HepG2 (cell line): ENCODE data around the gene KIF3A. TPM values are rescaled to one million over a fixed set of nuclear protein-coding genes. Genes with fewer than 3 reads are reported as not detected.

Experiments used
- ATAC-seq: fragments of 200-7000 bp; cut with Tn5 transposase; 3 replicates; pipeline ENCODE4 v1.9.1; 2020; ENCODE audit warnings: mild to moderate bottlenecking, moderate library complexity
- BruUV-seq: library from RNA; stranded (reverse); fragments of 400-500 nt; replicated peaks from 2 replicates; lab custom pipeline; 2021; lab: Mats Ljungman, UMichigan
- CTCF ChIA-PET: fragments of 300-600 bp; formaldehyde crosslinking; extraction: SDS; loops from one replicate; lab custom pipeline; 2021; ENCODE audit warnings: low total read pairs, inconsistent platforms, low intra/inter-chr PET ratio; lab: Yijun Ruan, JAX
- POLR2A ChIA-PET: fragments of 350-600 bp; sonication (Branson Sonifier 250); formaldehyde crosslinking; loops from one replicate; lab custom pipeline; 2020; ENCODE audit warnings: antibody characterized with exemption, inconsistent platforms; lab: Yijun Ruan, JAX
- DNase-seq: peaks from one replicate; pipeline ENCODE4 v3.0.0-alpha.2; 2015; ENCODE audit warnings: low spot score
- FAIRE-seq: peaks from 3 replicates; lab custom pipeline; 2011; peaks lifted over from hg19 to GRCh38; lab: Jason Lieb, UNC
- H2AFZ ChIP-seq: one replicate; pipeline ENCODE4 v1.6.1; 2011; ENCODE audit warnings: low read length, inconsistent platforms
- H3K27ac ChIP-seq: fragments of 300-600 bp; 3 replicates; pipeline ENCODE4 v1.8.0; 2011; ENCODE audit warnings: mixed run types, mild to moderate bottlenecking, mixed read lengths, low read length, inconsistent platforms; ENCODE audit not compliant: insufficient read depth; ENCODE audit errors: extremely low read length
- H3K27me3 ChIP-seq, 2 experiments: fragments of 200-600 bp in 1 of 2; 2 replicates in 1 of 2; 3 replicates in 1 of 2; pipeline versions ENCODE4 v1.6.0 to v1.8.0; 2011; ENCODE audit warnings: low read length in 2 of 2, mild to moderate bottlenecking in 2 of 2, moderate library complexity in 2 of 2, inconsistent platforms in 1 of 2; ENCODE audit not compliant: insufficient read depth in 2 of 2, control insufficient read depth in 1 of 2
- H3K36me3 ChIP-seq, 2 experiments: fragments of 200-600 bp in 1 of 2; replicated peaks in 1 of 2; 2 replicates in 1 of 2; 3 replicates in 1 of 2; pipeline versions ENCODE4 v1.5.1 to v1.8.0; 2011; ENCODE audit warnings: low read length in 2 of 2, inconsistent platforms in 1 of 2; ENCODE audit not compliant: insufficient read depth in 2 of 2, control insufficient read depth in 1 of 2
- H3K4me1 ChIP-seq: 2 replicates; pipeline ENCODE4 v1.5.1; 2012; ENCODE audit warnings: low read length, inconsistent platforms; ENCODE audit not compliant: insufficient read depth
- H3K4me2 ChIP-seq: 2 replicates; pipeline ENCODE4 v1.6.0; 2011; ENCODE audit warnings: low read depth, low read length, inconsistent platforms
- H3K4me3 ChIP-seq, 3 experiments: fragments of 200-600 bp in 1 of 3; sonication (generic), shearing (Covaris generic) in 1 of 3; replicated peaks in 1 of 3; 2 replicates each; pipeline ENCODE4 v1.5.1; 2011 to 2016; ENCODE audit warnings: low read length in 3 of 3, inconsistent platforms in 2 of 3, low read depth in 2 of 3, mild to moderate bottlenecking in 2 of 3, control low read depth in 1 of 3, mixed read lengths in 1 of 3; ENCODE audit not compliant: insufficient read depth in 1 of 3
- H3K79me2 ChIP-seq: one replicate; pipeline ENCODE4 v1.6.1; 2011; ENCODE audit warnings: low read length, inconsistent platforms; ENCODE audit not compliant: insufficient read depth
- H3K9ac ChIP-seq: 2 replicates; pipeline ENCODE4 v1.6.0; 2011; ENCODE audit warnings: mild to moderate bottlenecking, low read depth, low read length, inconsistent platforms; ENCODE audit not compliant: insufficient read depth
- H3K9me3 ChIP-seq: 2 replicates; pipeline ENCODE4 v1.5.1; 2012; ENCODE audit warnings: mild to moderate bottlenecking, low read length
- H4K20me1 ChIP-seq: 2 replicates; pipeline ENCODE4 v1.6.0; 2011; ENCODE audit warnings: inconsistent platforms, mild to moderate bottlenecking, low read length, moderate library complexity; ENCODE audit not compliant: insufficient read depth
- HNRNPK ChIP-seq: fragments of 200-400 bp; formaldehyde crosslinking; IDR thresholded peaks from 2 replicates; pipeline ENCODE4 v1.6.1; 2018; ENCODE audit warnings: low read length, low read depth, moderate library complexity, mild to moderate bottlenecking; ENCODE audit not compliant: poor library complexity, severe bottlenecking
- SATB2 ChIP-seq: sonication (generic); formaldehyde crosslinking; IDR thresholded peaks from 2 replicates; pipeline ENCODE4 v1.5.0; 2020; ENCODE audit warnings: missing genetic modification reagents
- SKIL ChIP-seq: sonication (generic); formaldehyde crosslinking; IDR thresholded peaks from 2 replicates; pipeline ENCODE4 v1.8.0; 2022; ENCODE audit warnings: missing genetic modification reagents, mild to moderate bottlenecking, moderate library complexity, borderline replicate concordance
- ZNF264 ChIP-seq: sonication (generic); formaldehyde crosslinking; IDR thresholded peaks from 2 replicates; pipeline ENCODE4 v1.4.0; 2020; ENCODE audit warnings: missing genetic modification reagents
- WGBS: methylation state at CpG from one replicate; pipeline ENCODE4 v1.1.6; 2017; ENCODE audit warnings: low lambda C conversion rate; 5-methylcytosine and 5-hydroxymethylcytosine counted together
- in situ Hi-C: cut with HindIII; loops from 2 replicates; pipeline ENCODE4 v1.10.0; 2017; ENCODE audit warnings: low pct_unique_long_range_greater_than_20kb; ENCODE audit not compliant: extremely low pct_ligation_motif_present
- intact Hi-C: fragments of 100-400 bp; cut with micrococcal nuclease; formaldehyde crosslinking; loops from one replicate; pipeline ENCODE4 v1.10.0; 2022; ENCODE audit not compliant: unreplicated experiment
- polyA plus RNA-seq, 8 experiments: library from polyadenylated mRNA; depleted of rRNA in 3 of 8; stranded (reverse) in 7 of 8; unstranded in 1 of 8; fragments of >200 nt; fragmentation: Illumina TruSeq in 4 of 8; extraction: Trizol in 4 of 8; gene quantifications; 2 replicates each; pipeline versions ENCODE4 v1.2.1 to v1.2.3, GENCODE V29; 2011 to 2016; ENCODE audit warnings: low read depth in 4 of 8, missing spikeins in 1 of 8, mixed read lengths in 1 of 8; ENCODE audit not compliant: insufficient read depth in 1 of 8
- total RNA-seq, 5 experiments: library from RNA; depleted of rRNA; stranded (reverse); fragments of >200 nt; fragmentation: Illumina TruSeq; extraction: Trizol; gene quantifications; 2 replicates each; pipeline ENCODE4 v1.2.3, GENCODE V29; 2016; ENCODE audit warnings: low read depth in 1 of 5

KIF3A gene
- total and polyA plus RNA-seq, 2 of the 13 experiments (the other 11 are each of a cell fraction or from before 2014, with no cell fraction given): 2.3 to 8.4 TPM

- POLR2A ChIA-PET: no interaction called here
- 38% methylated on average over 5 of the region's 5 CpGs for WGBS
- FAIRE-seq: no peak
Measured at GRCh38 chr5:132742626-132743025, 5.3 kb upstream of the KIF3A start.

GRCh38 chr5:132742158-132742557 lies 4.8 kb upstream of the KIF3A start:
- intact Hi-C loops (no loop called here), in situ Hi-C loops (loop anchor here (10.0 kb wide), 1 partner anchor 143 kb away; no protein-coding TSS in a partner anchor)
- Histone ChIP-seq H3K4me1 (peaks cover 15% of the 10 kb centered on the region), H3K9ac (no peak overlapping the region), H2AFZ (no peak overlapping the region), H3K4me3 (no peak overlapping the region), H3K27ac (no peak overlapping the region), H3K36me3 (no peaks in the 10 kb centered on the region), H3K4me2 (no peak overlapping the region), H4K20me1 (no peaks in the 10 kb centered on the region), H3K27me3 (no peaks in the 10 kb centered on the region), H3K9me3 (no peaks in the 10 kb centered on the region), H3K79me2 (no peaks in the 10 kb centered on the region)
- no peak for FAIRE-seq
- 54% methylated on average over 2 of the region's 2 CpGs for WGBS
- CTCF ChIA-PET: no interaction called here
- DNase-seq: no peak
- BruUV-seq: no TSS peak
- TF ChIP-seq ZNF264 (peak; percentile 91), SATB2 (no peak)
- POLR2A ChIA-PET: no interaction called here
- no peak for ATAC-seq

More at GRCh38 chr5:132742626-132743025, 5.3 kb upstream of the KIF3A start:
- TF ChIP-seq SKIL: no peak
- peak; percentile 82 for TF ChIP-seq HNRNPK
- Histone ChIP-seq H3K4me1 (peaks cover 15% of the 10 kb centered on the region), H3K4me2 (no peak overlapping the region), H2AFZ (no peak overlapping the region), H4K20me1 (no peaks in the 10 kb centered on the region), H3K79me2 (no peaks in the 10 kb centered on the region), H3K27me3 (no peaks in the 10 kb centered on the region), H3K9me3 (no peaks in the 10 kb centered on the region), H3K9ac (no peak overlapping the region), H3K36me3 (no peaks in the 10 kb centered on the region), H3K27ac (no peak overlapping the region), H3K4me3 (no peak overlapping the region)
- in situ Hi-C loops (loop anchor here (10.0 kb wide), 1 partner anchor 142 kb away; no protein-coding TSS in a partner anchor), intact Hi-C loops (no loop called here)
- no TSS peak for BruUV-seq
- DNase-seq (no peak), ATAC-seq (no peak)
- CTCF ChIA-PET: no interaction called here
